Measurements from ENCODE around the gene ZBTB4.

DNA sequence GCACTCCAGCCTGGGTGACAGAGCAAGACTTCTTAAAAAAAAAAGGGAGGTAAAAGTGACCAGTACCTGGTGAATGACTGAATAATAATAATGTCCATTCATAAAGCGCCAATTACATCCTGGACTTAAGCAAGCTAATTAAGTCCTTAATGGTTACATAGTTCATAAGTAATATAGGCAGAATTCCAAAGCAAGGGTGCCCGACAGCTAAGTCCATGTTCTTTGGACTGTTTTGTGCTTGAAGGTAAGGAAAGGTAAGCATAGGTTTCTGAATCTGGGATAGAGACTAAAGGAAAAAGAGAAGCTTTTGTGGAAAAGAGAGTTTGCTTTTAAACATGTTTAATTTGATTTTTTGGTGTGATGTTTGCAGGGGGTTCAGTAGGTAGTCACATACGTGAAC is 14.5 kb upstream of the ZBTB4 start:
- TF ChIP-seq, protein P1, sequence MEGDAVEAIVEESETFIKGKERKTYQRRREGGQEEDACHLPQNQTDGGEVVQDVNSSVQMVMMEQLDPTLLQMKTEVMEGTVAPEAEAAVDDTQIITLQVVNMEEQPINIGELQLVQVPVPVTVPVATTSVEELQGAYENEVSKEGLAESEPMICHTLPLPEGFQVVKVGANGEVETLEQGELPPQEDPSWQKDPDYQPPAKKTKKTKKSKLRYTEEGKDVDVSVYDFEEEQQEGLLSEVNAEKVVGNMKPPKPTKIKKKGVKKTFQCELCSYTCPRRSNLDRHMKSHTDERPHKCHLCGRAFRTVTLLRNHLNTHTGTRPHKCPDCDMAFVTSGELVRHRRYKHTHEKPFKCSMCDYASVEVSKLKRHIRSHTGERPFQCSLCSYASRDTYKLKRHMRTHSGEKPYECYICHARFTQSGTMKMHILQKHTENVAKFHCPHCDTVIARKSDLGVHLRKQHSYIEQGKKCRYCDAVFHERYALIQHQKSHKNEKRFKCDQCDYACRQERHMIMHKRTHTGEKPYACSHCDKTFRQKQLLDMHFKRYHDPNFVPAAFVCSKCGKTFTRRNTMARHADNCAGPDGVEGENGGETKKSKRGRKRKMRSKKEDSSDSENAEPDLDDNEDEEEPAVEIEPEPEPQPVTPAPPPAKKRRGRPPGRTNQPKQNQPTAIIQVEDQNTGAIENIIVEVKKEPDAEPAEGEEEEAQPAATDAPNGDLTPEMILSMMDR (conservative IDR thresholded peaks at IDR 0.05; ENCODE audit: low read depth, low read length) = no peak
- no peak for TF ChIP-seq EZH2 (IDR thresholded peaks at IDR 0.05; ENCODE audit: low read length, unreplicated experiment)

Measured in PC-3 (cell line).